ENCODE data around the gene MBNL1. TPM values are rescaled to one million over a fixed set of nuclear protein-coding genes. Genes with fewer than 3 reads are reported as not detected.

The MBNL1 gene
- total RNA-seq, 4 donors from 2014 or later: 353 to 653 (median 495) TPM

GRCh38 chr3:152499791-152500385 is 231.2 kb downstream of the MBNL1 start:
- no peak overlapping the region for H3K4me3 ChIP-seq
- H3K4me1 ChIP-seq: no peaks in the 10 kb centered on the region
- 61 to 66% methylated on average over 4 of the region's 4 CpGs for WGBS, 2 donors
- TF ChIP-seq EP300 (IDR thresholded peaks at IDR 0.05) (no peak), POLR2A (IDR thresholded peaks at IDR 0.05) (no peak), CTCF (IDR thresholded peaks at IDR 0.05) (no peak)
- DNase-seq (ENCODE audit: low spot score in 2 of 2): no peak
- H3K27me3 ChIP-seq: no peaks in the 10 kb centered on the region
- no peaks in the 10 kb centered on the region for H3K36me3 ChIP-seq
- peaks cover 0 to 3% (median 0%) of the 10 kb centered on the region in 4 donors for H3K9me3 ChIP-seq
- H3K27ac ChIP-seq: no peak overlapping the region

GRCh38 chr3:152505926-152506325 is 237.2 kb downstream of the MBNL1 start:
- TF ChIP-seq EP300 (IDR thresholded peaks at IDR 0.05): no peak
- TF ChIP-seq POLR2A (IDR thresholded peaks at IDR 0.05): no peak
- no peak for TF ChIP-seq CTCF (IDR thresholded peaks at IDR 0.05)
- WGBS, 2 donors: 89 to 90% methylated on average over 5 of the region's 5 CpGs
- Histone ChIP-seq H3K27ac (no peak overlapping the region), H3K36me3 (no peaks in the 10 kb centered on the region), H3K27me3 (no peaks in the 10 kb centered on the region), H3K9me3 (peaks cover 0 to 3% (median 0%) of the 10 kb centered on the region in 4 donors), H3K4me1 (peaks cover 0 to 4% (median 0%) of the 10 kb centered on the region in 4 donors), H3K4me3 (no peak overlapping the region)
- DNase-seq (ENCODE audit: low spot score in 2 of 2): no peak

- no peak for TF ChIP-seq EP300 (IDR thresholded peaks at IDR 0.05)
- peak in 3 of 5 experiments; percentile 23 to 65 (median 42) for TF ChIP-seq CTCF (IDR thresholded peaks at IDR 0.05)
- Histone ChIP-seq H3K4me1 (peaks cover 0 to 4% (median 0%) of the 10 kb centered on the region in 4 donors), H3K27me3 (no peaks in the 10 kb centered on the region), H3K36me3 (no peaks in the 10 kb centered on the region), H3K9me3 (no peaks in the 10 kb centered on the region), H3K27ac (no peak overlapping the region), H3K4me3 (no peak overlapping the region)
- no peak for DNase-seq (ENCODE audit: low spot score in 2 of 2)
- 83 to 86% methylated on average over 1 of the region's 1 CpG for WGBS, 2 donors
These were observed 240.0 kb downstream of the MBNL1 start for GRCh38 chr3:152508705-152509104.

GRCh38 chr3:152511904-152512303 is 243.2 kb downstream of the MBNL1 start:
- H3K4me3 ChIP-seq: no peak overlapping the region
- no peaks in the 10 kb centered on the region for H3K36me3 ChIP-seq
- no peaks in the 10 kb centered on the region for H3K27me3 ChIP-seq
- peaks cover 0 to 4% (median 0%) of the 10 kb centered on the region in 4 donors for H3K4me1 ChIP-seq
- H3K27ac ChIP-seq: no peak overlapping the region
- DNase-seq (ENCODE audit: low spot score in 2 of 2): no peak
- no peak for TF ChIP-seq POLR2A (IDR thresholded peaks at IDR 0.05)
- TF ChIP-seq EP300 (IDR thresholded peaks at IDR 0.05): no peak
- 68 to 76% methylated on average over 4 of the region's 4 CpGs for WGBS, 2 donors
- no peaks in the 10 kb centered on the region for H3K9me3 ChIP-seq

- Histone ChIP-seq H3K27me3 (no peaks in the 10 kb centered on the region), H3K9me3 (no peaks in the 10 kb centered on the region), H3K27ac (no peak overlapping the region)
These were observed 244.7 kb downstream of the MBNL1 start for GRCh38 chr3:152513301-152513960.

More at GRCh38 chr3:152513301-152513960, 244.7 kb downstream of the MBNL1 start:
- no peak overlapping the region for H3K4me3 ChIP-seq
- WGBS, 2 donors: 86 to 88% methylated on average over 2 of the region's 2 CpGs
- TF ChIP-seq EP300 (IDR thresholded peaks at IDR 0.05) (no peak), CTCF (IDR thresholded peaks at IDR 0.05) (no peak), POLR2A (IDR thresholded peaks at IDR 0.05) (no peak)
- peaks cover 0 to 4% (median 0%) of the 10 kb centered on the region in 4 donors for H3K4me1 ChIP-seq
- H3K36me3 ChIP-seq: no peaks in the 10 kb centered on the region
- no peak for DNase-seq (ENCODE audit: low spot score in 2 of 2)

Small RNA genes within 50 kb of the gene (small RNA-seq; reads per million reads assigned to genes)
- not detected for gene RF00019

All from tibial nerve (tissue), 4 donors.